GM19467 (cell line): ENCODE results near the gene MRPS2.

Experiments used
- ATAC-seq: cut with Tn5 transposase; IDR thresholded peaks from one replicate; pipeline ENCODE4 v1.9.1; 2021; ENCODE audit warnings: mild to moderate bottlenecking, moderate library complexity; ENCODE audit not compliant: unreplicated experiment

MRPS2 gene

DNA sequence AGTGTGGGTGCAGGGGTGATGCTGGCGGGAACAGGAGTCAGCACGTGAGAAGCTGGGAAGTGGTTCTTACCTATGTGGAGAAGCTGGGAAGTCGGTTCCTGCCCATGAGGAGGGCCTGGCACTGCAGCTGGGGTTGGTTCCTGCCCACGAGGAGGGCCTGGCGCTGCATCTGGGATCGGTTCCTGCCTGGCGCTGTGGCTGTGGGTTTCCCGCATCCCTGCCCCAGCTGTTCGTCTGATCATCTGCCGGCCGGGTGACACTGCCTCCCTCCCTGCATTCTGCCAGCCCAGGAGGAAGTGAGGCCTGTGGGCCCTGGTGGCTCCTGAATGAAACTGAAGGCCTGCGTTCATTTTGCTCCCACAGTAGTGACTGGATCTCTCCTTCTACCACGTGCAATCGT, 50.5 kb downstream of the MRPS2 start:
- ATAC-seq: no peak

DNA sequence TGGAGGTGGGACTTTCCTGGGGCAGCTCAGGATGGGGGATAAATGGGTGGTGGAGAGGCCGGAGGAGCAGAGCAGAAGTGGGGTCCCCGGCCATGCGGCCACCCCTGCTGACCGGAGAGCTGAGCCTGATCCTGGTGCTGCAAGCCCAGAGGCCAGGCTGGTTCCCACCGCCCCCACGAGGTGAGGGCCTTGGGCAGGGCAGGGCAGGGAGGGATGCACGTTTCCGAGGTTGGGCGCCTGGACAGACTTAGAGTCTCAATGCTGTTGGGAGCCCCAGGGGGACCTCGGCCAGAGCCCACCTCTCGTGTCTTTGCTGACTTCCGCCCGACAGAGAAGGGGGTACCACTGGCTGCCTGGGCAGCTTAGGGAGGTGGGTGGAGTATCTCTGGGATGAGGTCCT, 51.0 kb downstream of the MRPS2 start:
- ATAC-seq: no peak

DNA sequence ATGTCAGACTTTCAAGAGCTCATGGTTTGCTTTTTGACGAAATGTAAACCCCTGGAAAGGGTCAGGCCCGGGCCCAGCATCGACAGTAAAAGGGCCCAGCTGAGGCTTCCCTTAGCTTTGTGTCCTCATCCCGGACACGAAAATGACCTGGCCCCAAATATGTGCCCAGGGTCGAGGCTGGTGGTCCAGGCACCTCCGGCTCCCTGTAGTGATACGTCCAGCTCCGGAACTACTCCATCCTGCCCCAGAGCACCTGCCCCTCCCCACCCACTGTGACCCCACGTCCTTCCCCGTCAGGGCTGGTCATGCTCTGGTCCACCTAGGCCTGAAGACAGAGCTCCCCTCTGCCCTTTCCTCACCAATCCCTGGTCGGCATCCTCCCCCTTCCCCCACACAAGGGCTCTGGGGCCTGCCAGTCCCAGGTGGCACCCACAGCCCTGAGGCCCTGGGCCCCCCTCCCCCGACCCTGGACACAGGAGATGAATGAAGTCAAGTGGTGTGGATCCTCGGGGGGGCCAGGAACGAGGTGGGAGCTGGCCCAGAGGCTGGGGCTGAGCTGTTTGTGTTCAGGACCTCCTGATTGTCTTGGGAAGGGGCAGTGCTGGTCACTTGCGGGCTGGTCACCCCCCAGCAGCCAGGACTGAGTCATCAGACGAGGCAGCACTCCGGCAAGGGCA, 51.7 kb downstream of the MRPS2 start:
- no peak for ATAC-seq

DNA sequence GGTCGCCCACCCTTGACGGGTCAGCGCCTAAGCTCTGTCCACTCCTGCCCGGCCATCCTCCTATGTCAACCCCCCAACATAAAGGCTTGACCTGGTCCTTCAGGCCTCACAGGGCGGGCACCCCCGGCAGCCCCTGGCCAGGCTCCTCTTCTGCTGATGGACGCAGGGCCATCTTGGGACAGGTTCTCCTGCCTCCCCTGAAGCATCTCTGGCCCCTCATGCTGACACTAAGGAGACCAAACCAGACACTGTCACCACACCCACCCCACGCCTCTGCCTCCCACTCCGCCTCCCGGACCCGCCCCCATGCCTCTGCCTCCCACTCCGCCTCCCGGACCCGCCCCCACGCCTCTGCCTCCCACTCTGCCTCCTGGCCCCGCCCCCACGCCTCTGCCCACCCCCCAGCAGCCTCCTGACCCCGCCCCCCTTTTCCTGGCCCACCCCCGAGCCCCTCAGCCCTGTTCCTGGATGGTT, 52.3 kb downstream of the MRPS2 start:
- no peak for ATAC-seq
